OCI-LY7 (cell line): ENCODE data around the gene FHOD3. TPM values are rescaled to one million over a fixed set of nuclear protein-coding genes. Genes with fewer than 3 reads are reported as not detected.

ENCODE experiments used
- BruUV-seq: library from RNA; stranded (reverse); fragments of 400-500 nt; replicated peaks from 2 replicates; lab custom pipeline; 2021; lab: Mats Ljungman, UMichigan
- CTCF ChIA-PET: fragments of 300-600 bp; sonication (Branson Sonifier 250); formaldehyde crosslinking; loops from one replicate; lab custom pipeline; 2022; ENCODE audit warnings: antibody characterized with exemption; ENCODE audit not compliant: unreplicated experiment; lab: Charles Lee
- POLR2A ChIA-PET: fragments of 300-600 bp; sonication (Branson Sonifier 250); formaldehyde crosslinking; loops from one replicate; lab custom pipeline; 2022; ENCODE audit warnings: antibody characterized with exemption; lab: Charles Lee
- DNase-seq: peaks from one replicate; pipeline ENCODE4 v3.0.0-alpha.2; 2015; ENCODE audit warnings: low spot score
- H2AFZ ChIP-seq: fragments of 200-600 bp; sonication (generic), shearing (Covaris generic); 2 replicates; pipeline ENCODE4 v1.6.1; 2014; ENCODE audit warnings: mild to moderate bottlenecking, antibody characterized with exemption, low read length, moderate library complexity
- H3K27ac ChIP-seq: fragments of 200-600 bp; sonication (generic); 2 replicates; pipeline ENCODE4 v1.5.1; 2014; ENCODE audit warnings: mixed run types, low read depth, mild to moderate bottlenecking, moderate library complexity, low read length, inconsistent platforms; ENCODE audit not compliant: poor library complexity, severe bottlenecking
- H3K36me3 ChIP-seq: fragments of 200-600 bp; sonication (generic); 2 replicates; pipeline ENCODE4 v1.6.1; 2014; ENCODE audit warnings: mild to moderate bottlenecking, antibody characterized with exemption, low read length, moderate library complexity, mixed read lengths; ENCODE audit not compliant: insufficient read depth
- H3K4me1 ChIP-seq: fragments of 200-600 bp; sonication (generic); 2 replicates; pipeline ENCODE4 v1.5.1; 2014; ENCODE audit warnings: mild to moderate bottlenecking, low read length; ENCODE audit not compliant: insufficient read depth, poor library complexity, severe bottlenecking
- H3K4me2 ChIP-seq: fragments of 200-600 bp; sonication (generic); 2 replicates; pipeline ENCODE4 v1.6.1; 2014; ENCODE audit warnings: mild to moderate bottlenecking, low read length
- H3K4me3 ChIP-seq: fragments of 200-600 bp; sonication (generic); 2 replicates; pipeline ENCODE4 v1.5.1; 2014; ENCODE audit warnings: mild to moderate bottlenecking, low read depth, low read length; ENCODE audit not compliant: poor library complexity, severe bottlenecking
- H3K79me2 ChIP-seq: fragments of 200-600 bp; sonication (generic); 2 replicates; pipeline ENCODE4 v1.6.1; 2016; ENCODE audit warnings: low read depth, mild to moderate bottlenecking, low read length, moderate library complexity, mixed read lengths; ENCODE audit not compliant: insufficient read depth
- H3K9me2 ChIP-seq: fragments of 200-600 bp; sonication (generic); 2 replicates; pipeline ENCODE4 v1.6.1; 2016; ENCODE audit warnings: mild to moderate bottlenecking, low read length, mixed read lengths; ENCODE audit not compliant: insufficient read depth
- H3K9me3 ChIP-seq: fragments of 200-600 bp; sonication (generic); 2 replicates; pipeline ENCODE4 v1.6.1; 2014; ENCODE audit warnings: mild to moderate bottlenecking, mixed run types, low read length, mixed read lengths
- H4K20me1 ChIP-seq: fragments of 200-600 bp; sonication (generic); 2 replicates; pipeline ENCODE4 v1.6.1; 2014; ENCODE audit warnings: mild to moderate bottlenecking, antibody characterized with exemption, low read length, moderate library complexity, mixed read lengths; ENCODE audit not compliant: insufficient read depth
- CTCF ChIP-seq: fragments of 200-600 bp; sonication (generic); conservative IDR thresholded peaks from 2 replicates; pipeline ENCODE4 v1.5.1; 2014; ENCODE audit warnings: mild to moderate bottlenecking, antibody characterized with exemption, low read length, moderate library complexity, mixed read lengths
- EZH2phosphoT487 ChIP-seq: fragments of 200-600 bp; sonication (generic); IDR thresholded peaks from 2 replicates; pipeline ENCODE4 v1.6.1; 2018; ENCODE audit warnings: low read depth, borderline replicate concordance, mild to moderate bottlenecking, mixed run types, antibody characterized with exemption, low read length, moderate library complexity, mixed read lengths
- intact Hi-C: fragments of 100-400 bp; cut with micrococcal nuclease; formaldehyde crosslinking; loops from one replicate; pipeline ENCODE4 v1.10.0; 2022; ENCODE audit not compliant: unreplicated experiment
- total RNA-seq, 2 experiments: library from RNA; depleted of rRNA in 1 of 2; stranded (reverse); fragments of >200 nt in 1 of 2; shearing (Covaris generic) in 1 of 2; gene quantifications; 2 replicates each; pipeline ENCODE4 v1.2.3, GENCODE V29; 2014 to 2022

Gene FHOD3
- total RNA-seq, 2 experiments from 2014 or later = 0.06 to 2.4 TPM

GRCh38 chr18:36294031-36294430 is 3.5 kb upstream of the FHOD3 start:
- BruUV-seq = no TSS peak
- H3K4me3 ChIP-seq = no peak overlapping the region
- intact Hi-C loops = no loop called here

GRCh38 chr18:36295214-36295613 is 2.3 kb upstream of the FHOD3 start:
- no peak overlapping the region for H3K4me2 ChIP-seq
- no peaks in the 10 kb centered on the region for H3K9me3 ChIP-seq
- no TSS peak for BruUV-seq
- POLR2A ChIA-PET = no interaction called here
- no peaks in the 10 kb centered on the region for H3K9me2 ChIP-seq
- no peak overlapping the region for H3K4me3 ChIP-seq
- H4K20me1 ChIP-seq = no peaks in the 10 kb centered on the region
- TF ChIP-seq EZH2phosphoT487 (no peak), CTCF (no peak)
- intact Hi-C loops = no loop called here
- CTCF ChIA-PET = no interaction called here
- no peak overlapping the region for H2AFZ ChIP-seq
- no peaks in the 10 kb centered on the region for H3K79me2 ChIP-seq
- no peak overlapping the region for H3K27ac ChIP-seq
- no peaks in the 10 kb centered on the region for H3K36me3 ChIP-seq
- DNase-seq = no peak
- H3K4me1 ChIP-seq = no peaks in the 10 kb centered on the region

More at GRCh38 chr18:36294031-36294430, 3.5 kb upstream of the FHOD3 start:
- DNase-seq = no peak
- ChIA-PET POLR2A (no interaction called here), CTCF (no interaction called here)
- Histone ChIP-seq H3K4me2 (no peak overlapping the region), H3K27ac (no peak overlapping the region), H3K9me2 (no peaks in the 10 kb centered on the region), H3K9me3 (no peaks in the 10 kb centered on the region), H2AFZ (no peak overlapping the region), H3K36me3 (no peaks in the 10 kb centered on the region), H3K4me1 (no peaks in the 10 kb centered on the region), H3K79me2 (no peaks in the 10 kb centered on the region), H4K20me1 (no peaks in the 10 kb centered on the region)
- no peak for TF ChIP-seq EZH2phosphoT487
- no peak for TF ChIP-seq CTCF

- no peak for DNase-seq
- H3K4me2 ChIP-seq = no peak overlapping the region
- H3K9me3 ChIP-seq = no peaks in the 10 kb centered on the region
- POLR2A ChIA-PET = no interaction called here
- H3K9me2 ChIP-seq = no peaks in the 10 kb centered on the region
- BruUV-seq = no TSS peak
- H3K27ac ChIP-seq = no peak overlapping the region
- CTCF ChIA-PET = no interaction called here
- H4K20me1 ChIP-seq = no peaks in the 10 kb centered on the region
- H3K36me3 ChIP-seq = no peaks in the 10 kb centered on the region
- intact Hi-C loops = no loop called here
- H3K4me1 ChIP-seq = no peaks in the 10 kb centered on the region
- TF ChIP-seq EZH2phosphoT487 (no peak), CTCF (no peak)
- H2AFZ ChIP-seq = no peak overlapping the region
- H3K79me2 ChIP-seq = no peaks in the 10 kb centered on the region
- H3K4me3 ChIP-seq = no peak overlapping the region
Measured at GRCh38 chr18:36295880-36296301, 1.6 kb upstream of the FHOD3 start.
